ENCODE data around the gene AP5Z1.

DNA sequence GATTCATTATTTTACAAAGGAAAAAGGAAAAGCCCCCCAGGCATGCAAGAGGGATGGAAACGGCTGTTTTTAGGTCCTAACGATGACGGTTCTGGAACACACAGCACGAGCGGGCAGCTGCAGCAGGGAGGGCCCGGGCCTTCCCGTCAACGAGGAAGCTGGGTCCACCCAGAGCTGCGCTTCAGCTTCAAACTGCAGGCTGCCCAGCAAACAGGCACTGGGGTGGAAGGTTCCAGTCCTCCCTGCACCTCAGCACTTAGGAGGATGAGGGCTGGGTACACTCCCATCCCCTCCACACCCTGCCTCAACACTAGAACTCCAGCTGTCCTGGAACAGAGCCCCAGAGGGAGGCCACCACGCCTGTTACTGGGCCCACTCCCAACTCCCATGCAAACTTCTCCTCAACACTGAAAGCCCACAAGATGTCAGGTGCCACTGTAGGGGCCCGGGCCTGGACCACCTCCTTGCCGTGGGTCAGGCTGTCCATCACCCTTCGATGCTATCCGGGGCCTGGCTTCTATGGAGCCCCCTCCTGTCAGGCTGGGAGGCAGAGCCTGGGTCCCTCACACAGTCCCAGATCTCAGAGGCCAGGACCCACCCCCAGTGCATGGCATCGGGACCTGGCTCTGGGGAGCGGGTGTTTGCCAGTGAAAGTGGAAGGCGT, 53.4 kb downstream of the AP5Z1 start:
- TF ChIP-seq, protein P1, sequence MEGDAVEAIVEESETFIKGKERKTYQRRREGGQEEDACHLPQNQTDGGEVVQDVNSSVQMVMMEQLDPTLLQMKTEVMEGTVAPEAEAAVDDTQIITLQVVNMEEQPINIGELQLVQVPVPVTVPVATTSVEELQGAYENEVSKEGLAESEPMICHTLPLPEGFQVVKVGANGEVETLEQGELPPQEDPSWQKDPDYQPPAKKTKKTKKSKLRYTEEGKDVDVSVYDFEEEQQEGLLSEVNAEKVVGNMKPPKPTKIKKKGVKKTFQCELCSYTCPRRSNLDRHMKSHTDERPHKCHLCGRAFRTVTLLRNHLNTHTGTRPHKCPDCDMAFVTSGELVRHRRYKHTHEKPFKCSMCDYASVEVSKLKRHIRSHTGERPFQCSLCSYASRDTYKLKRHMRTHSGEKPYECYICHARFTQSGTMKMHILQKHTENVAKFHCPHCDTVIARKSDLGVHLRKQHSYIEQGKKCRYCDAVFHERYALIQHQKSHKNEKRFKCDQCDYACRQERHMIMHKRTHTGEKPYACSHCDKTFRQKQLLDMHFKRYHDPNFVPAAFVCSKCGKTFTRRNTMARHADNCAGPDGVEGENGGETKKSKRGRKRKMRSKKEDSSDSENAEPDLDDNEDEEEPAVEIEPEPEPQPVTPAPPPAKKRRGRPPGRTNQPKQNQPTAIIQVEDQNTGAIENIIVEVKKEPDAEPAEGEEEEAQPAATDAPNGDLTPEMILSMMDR (IDR thresholded peaks at IDR 0.05): no peak
- no peak for TF ChIP-seq EZH2 (IDR thresholded peaks at IDR 0.05; ENCODE audit: borderline replicate concordance, insufficient read depth, low read depth, low read length, poor library complexity, severe bottlenecking)

Measured in B cell (primary cell).